GM04504 (cell line): ENCODE results near the gene LMNTD1.
"Not testable (repeated sequence)": the region's sequence is repeated elsewhere in the genome, so short reads cannot be mapped to it uniquely, and the experiment has no call there.

Experiments
- DNase-seq: peaks from one replicate; pipeline ENCODE4 v3.0.0-alpha.2; 2012; ENCODE audit warnings: low read depth

Gene LMNTD1

GRCh38 chr12:25433024-25433423 is 120.1 kb downstream of the LMNTD1 start:
- DNase-seq = no peak

- DNase-seq = no peak
Observed at GRCh38 chr12:25427337-25428249, 125.5 kb downstream of the LMNTD1 start.

- not testable (repeated sequence) for DNase-seq
Observed at GRCh38 chr12:25426821-25427220, 126.3 kb downstream of the LMNTD1 start.
